Limb (tissue), 2 donors: ENCODE measurements around the gene INSR.
A peak's percentile ranks its signal among the peaks of the same experiment; 100 is the strongest.
"Not testable (repeated sequence)": the region's sequence is repeated elsewhere in the genome, so short reads cannot be mapped to it uniquely, and the experiment has no call there.

Experiments used
- DNase-seq, 2 donors: peaks; one replicate each; pipeline ENCODE4 v3.0.0-alpha.2; 2016; ENCODE audit errors: extremely low spot score in 2 of 2

INSR gene

DNA sequence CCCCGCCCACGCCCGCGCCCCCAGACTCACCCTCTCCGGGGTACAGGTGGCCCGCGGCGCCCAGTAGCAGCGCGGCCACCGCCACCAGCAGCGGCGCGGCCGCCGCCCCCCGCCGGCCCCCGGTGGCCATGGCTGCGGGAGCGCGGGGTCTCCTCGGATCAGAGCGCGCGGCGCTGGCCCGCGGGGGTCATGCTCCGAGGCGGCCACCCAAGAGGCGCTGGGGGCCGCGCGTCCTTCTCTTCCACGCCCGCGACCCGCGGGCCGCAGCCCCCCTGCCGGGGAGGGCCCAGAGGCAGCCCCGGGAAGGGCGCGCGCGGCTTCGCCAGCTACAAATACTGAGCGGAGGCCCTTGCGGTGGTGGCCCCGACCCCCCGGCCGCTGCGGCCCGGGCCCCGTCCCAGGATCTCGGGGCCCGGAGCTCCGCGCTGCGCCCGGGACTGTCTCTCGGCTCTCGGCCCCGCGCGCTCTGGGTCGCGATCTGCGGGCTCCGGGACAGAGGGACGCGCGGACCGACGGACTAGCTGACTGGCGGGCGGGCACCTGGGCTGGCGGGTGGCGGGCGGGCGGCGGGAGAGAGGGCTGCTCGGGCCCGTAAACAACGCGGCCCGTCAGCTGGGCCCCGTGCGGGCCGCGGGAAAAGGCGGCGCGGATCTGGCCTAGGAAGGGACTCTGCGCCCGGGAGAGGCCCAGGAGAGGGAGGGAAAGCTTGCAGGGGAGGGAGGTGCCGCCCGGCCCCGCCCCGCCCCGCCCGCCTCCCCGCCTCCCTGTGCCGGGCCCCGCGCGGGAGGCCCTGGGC, at the start of gene INSR:
Gene INSR (minus strand): TSS at position 653 of the 796 bp plus-strand sequence. CDS start 523 bp downstream, at position 130.
- peak; percentile 87 to 95 for DNase-seq

GRCh38 chr19:7342143-7342542, 47.9 kb upstream of the INSR start:
- DNase-seq, result no peak

DNA sequence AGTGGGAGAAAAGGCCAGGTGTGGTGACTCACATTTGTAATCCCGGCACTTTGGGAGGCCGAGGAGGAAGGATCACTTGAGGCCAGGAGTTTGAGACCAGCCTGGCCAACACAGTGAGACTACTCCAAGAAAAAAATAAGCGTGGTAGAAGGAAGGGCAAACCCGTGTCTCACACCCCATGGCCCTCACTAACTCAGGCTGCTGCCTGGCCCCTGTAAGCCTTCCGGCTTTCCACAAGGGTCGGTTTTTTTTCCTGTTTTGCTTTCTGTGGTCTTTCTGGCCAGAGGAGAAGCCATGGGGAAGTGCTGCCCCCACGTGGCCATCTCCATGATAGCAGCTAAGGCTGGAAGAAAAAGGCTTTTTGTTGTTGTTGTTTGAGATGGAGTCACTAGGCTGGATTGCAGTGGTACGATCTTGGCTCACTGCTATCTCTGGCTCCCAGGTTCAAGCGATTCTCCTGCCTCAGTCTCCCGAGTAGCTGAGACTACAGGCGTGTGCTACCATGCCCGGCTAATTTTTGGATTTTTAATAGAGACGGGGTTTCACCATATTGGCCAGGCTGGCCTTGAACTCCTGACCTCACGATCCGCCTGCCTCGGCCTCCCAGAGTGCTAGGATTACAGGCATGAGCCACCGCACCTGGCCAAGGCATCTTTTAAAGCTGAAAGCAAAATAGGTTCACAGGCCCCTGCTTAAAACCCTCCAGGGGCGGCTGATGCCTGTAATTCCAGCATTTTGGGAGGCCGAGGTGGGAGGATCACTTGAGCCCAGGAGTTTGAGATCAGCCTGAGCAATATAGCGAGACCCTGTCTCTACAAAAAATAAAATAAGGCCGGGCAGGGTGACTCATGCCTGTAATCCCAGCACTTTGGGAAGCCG, 47.0 kb upstream of the INSR start:
- DNase-seq, result peak; percentile 76 to 93

DNA sequence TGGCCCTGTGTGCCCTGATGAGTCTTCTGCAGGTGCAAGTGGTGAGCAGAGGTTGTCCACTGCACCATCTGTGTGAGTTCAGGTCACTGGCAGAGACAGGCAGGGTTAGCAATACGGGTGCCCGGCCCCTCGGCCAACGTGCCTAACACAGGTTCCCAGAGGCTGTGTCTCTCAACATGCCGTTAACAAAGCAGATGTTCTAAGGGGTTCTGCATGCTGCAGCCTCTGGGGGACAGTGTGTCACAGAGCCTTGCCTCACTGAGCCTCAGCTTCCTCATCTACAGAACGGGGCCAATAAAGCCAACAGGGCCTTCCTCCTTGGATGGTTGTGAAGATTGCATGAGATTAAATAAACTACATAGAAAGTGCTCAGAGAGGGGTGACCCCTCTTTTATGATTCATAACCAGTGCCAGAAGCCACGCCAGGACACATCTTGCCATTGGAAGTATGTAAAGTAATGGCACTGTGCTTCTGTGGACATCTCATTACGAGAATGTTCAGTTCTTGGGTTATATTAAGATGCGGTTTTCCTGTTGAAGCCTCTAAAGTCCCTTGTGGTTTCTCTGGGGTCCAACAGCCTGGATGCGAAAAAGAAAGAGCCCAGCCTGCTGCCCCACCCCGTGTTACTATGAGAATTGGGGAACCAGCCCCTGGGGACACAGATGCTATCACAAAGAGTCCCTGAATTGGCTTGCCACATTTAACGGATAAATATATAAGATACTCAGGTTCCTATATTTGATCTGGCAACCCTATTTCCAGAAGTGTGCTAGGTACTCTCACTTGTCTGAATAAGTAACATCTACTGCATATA, 43.4 kb upstream of the INSR start:
- DNase-seq, result no peak

DNA sequence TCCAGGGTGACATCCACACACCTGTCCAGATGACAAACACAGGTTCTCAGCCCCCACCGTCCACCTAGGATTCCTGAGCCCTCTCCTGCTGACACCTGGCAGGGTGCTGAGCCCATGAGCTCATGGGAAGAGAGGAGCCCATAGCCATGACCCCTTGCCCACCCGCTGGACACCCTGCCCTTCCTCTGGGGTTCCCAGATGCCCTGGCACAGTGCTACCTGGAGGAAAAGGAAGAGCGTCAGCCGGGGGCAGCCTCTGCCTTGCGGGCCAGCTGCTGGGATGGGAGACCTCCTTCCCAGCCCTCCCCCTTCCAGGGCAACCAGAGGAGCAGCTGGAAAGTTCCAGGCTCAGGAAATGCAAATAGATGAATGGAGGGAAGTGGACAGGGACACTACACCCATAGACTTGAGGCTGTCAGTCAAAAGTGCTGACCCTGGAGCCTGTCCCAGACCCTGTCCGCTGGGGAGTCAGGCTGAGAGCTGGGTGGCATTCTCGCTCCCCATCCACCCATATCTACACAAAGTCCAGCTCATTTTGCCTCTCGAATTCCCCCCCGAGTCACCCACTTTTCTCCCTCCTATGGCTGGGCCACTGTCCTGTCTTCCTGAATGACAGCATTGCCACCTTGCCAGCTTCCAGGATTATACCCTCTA, 42.2 kb upstream of the INSR start:
- no peak for DNase-seq

GRCh38 chr19:7333198-7334118, 39.2 kb upstream of the INSR start:
- no peak for DNase-seq

DNA sequence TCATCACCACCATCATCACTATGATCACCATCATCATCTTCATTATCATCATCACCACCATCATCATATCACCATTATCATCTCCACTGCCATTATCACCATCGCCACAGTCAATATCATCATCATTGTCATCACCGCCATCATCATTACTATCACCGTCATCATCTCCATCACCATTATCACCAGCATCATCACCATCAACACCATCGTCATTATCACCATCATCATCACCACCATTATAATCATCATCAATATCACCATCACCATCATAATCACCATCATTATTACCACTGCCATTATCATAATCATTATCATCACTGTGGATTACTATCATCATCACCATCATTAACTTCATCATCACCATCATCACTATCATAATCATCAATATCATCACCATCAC, 37.2 kb upstream of the INSR start:
- no peak for DNase-seq

DNA sequence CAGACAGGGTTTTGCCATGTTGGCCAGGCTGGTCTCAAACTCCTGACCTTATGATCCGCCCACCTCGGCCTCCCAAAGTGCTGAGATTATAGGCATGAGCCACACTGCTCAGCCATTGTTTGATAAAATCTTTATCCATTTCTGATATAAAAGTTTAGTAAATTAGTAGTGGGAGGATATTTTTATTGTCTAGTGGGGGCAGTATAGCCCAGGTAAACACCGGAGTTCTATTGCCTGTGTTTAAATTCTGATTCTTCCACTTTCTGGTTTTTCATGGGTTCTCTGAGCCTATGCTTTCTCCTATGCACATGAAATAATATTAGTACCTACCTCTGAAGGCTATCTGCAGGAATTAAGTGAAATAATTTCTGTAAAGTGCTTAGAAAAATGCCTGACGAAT, 34.4 kb upstream of the INSR start:
- no peak for DNase-seq

DNA sequence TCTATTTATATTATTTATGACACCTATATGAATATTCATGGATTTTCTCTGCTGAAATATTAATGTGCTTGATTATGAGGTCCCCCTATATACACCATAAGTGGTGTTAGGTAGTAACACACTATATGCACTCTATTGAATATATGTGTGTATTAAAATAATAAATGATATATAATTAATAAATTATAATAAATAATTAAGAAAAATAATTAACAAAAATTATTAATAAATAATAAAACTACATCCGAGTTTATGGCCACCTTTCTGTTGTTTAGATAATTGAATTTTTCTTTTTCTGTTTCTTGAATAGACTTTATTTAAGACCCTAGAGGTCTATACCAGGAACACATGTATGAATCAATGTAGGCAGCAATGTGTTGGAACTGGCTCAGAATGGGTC, 33.6 kb upstream of the INSR start:
- no peak for DNase-seq

- DNase-seq, result no peak
These were observed 32.1 kb upstream of the INSR start for GRCh38 chr19:7326105-7326877.

DNA sequence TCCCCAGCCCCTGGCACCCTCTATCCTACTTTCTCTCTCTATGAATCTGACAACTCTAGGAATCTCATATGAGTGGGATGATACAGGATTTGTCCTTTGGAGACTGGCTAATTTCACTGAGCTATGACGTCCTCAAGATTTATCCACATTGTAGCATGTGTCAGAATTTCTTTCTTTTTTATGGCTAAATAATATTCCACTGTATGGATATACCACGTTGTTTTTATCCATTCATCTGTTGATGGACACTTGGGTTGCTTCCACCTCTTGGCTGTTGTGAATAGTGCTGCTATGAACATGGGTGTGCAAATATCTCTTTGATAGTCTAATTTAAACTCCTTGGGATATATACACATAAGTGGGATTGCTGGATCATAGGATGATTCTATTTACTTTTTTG, 24.0 kb upstream of the INSR start:
- no peak for DNase-seq

GRCh38 chr19:7312816-7313215, 18.6 kb upstream of the INSR start:
- no peak for DNase-seq

- no peak for DNase-seq
These were observed 17.7 kb upstream of the INSR start for GRCh38 chr19:7311911-7312310.

DNA sequence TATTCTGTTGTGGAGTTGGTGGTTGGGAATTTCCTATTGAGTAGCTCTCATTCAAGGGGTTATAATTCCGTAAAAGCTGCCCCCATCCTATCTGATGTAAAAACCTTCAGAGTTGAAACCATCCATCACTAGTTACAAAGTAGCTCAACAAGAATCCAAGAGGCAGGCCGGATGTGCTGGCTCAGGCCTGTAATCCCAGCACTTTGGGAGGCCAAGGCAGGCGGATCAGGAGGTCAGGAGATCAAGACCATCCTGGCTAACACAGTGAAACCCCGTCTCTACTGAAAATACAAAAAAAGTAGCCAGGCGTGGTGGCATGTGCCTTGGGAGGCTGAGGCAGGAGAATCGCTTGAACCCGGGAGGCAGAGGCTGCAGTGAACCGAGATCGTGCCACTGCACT, 14.1 kb upstream of the INSR start:
- DNase-seq, result not testable (repeated sequence)

DNA sequence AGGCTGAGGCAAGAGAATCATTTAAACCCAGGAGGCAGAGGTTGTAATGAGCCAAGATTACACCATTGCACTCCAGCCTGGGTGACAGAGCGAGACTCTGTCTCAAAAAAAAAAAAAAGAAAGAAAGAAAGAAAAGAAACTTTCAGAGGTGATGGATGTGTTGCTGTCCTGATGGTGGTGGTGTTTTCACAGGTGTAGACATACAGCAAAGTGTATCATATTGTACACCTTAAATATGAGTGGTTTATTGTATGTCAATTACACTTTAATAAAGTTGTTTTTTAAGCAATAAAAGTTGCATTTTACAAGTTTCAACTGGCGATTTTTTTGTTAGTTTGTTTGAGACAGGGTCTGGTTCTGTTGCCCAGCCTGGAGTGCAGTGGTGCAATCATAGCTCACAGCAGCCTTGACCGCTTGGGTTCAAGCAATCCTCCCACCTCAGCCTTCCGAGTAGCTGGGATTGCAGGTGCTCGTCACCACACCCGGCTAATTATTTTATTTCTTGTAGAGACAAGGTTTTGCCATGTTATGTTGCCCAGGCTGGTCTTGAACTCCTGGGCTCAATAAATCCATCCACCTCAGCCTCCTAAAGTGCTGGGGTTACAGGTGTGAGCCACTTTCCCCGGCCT, 13.5 kb upstream of the INSR start:
- DNase-seq, result no peak

- no peak for DNase-seq
These were observed 10.0 kb upstream of the INSR start for GRCh38 chr19:7304200-7304599.

DNA sequence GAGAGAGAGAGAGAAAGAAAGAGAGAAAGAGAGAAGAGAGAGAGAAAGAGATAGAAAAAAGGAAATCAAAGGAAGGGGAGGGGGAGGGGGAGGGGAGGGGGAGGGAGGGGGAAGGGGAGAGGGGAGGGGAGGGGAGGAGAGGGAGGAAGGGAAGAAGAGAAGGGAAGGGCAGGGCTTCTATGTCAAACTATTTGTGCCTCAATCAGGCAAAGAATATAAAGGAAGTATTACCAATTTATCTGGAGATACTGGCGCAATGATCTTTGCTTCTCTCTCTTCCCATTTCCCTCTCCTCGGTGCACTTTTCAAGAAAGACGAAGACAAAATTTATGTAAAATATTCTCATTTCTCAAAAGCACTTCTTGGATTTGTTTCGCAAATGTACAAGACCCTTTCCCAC, 9.3 kb upstream of the INSR start:
- DNase-seq, result no peak

DNA sequence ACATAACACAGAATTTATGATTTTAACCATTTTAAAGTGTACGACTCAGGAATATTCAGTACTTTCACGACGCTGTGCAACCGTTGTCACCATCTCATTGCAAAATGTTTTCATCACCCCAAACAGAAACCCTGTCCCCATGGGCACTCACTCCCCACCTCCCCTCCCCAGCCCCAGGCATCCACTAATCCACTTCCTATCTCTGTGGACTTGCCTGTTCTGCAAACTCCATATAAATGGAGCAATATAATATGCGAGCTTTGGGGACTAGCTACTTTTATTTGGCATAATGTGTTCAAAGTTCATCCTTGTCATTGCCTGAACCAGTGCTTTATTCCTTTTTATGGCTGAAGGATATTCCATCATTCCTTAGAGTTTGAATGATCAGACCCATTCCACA, 7.3 kb upstream of the INSR start:
- no peak for DNase-seq

- DNase-seq, result no peak
These were observed 3.5 kb upstream of the INSR start for GRCh38 chr19:7297742-7298141.
